ENCODE measurements around the gene ARHGEF7.

DNA sequence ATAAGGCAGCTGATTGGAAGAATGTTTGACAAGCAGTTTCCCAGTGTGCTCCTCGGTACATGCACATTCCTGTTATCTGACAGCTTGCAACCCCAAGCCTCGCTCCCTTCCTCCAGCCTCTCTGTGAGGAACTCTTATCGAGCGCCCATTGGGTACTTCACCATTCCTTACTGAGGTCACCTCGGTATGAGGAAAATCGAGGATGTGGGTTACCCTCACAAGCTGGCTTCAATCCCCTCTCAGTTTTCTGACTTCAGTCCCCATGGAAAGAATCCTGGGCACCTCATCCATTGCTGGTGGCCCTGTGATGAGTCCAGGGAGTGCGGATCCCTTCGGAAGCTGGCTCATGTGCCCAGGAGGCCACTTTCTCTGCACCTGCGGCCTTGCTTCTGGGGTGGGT lies 222.6 kb downstream of the ARHGEF7 start:
- TF ChIP-seq POLR2A (IDR thresholded peaks at IDR 0.05; ENCODE audit: low read depth, low read length) (no peak), POLR2AphosphoS5 (IDR thresholded peaks at IDR 0.05; ENCODE audit: low read depth, low read length) (no peak), TAF1 (IDR thresholded peaks at IDR 0.05; ENCODE audit: borderline replicate concordance, low read depth, low read length) (no peak)
